Duodenal mucosa (tissue), 2 donors: Measurements from ENCODE around the gene NOTCH1.

Source experiments
- H3K27ac ChIP-seq: one replicate; pipeline ENCODE4 v1.7.0; 2013; ENCODE audit warnings: low read depth, low read length
- H3K27me3 ChIP-seq, 2 donors: one replicate each; pipeline ENCODE4 v1.7.0; 2013; ENCODE audit warnings: low read length in 2 of 2, control low read depth in 1 of 2; ENCODE audit not compliant: insufficient read depth in 2 of 2, control insufficient read depth in 1 of 2
- H3K36me3 ChIP-seq, 2 donors: one replicate each; pipeline ENCODE4 v1.7.0; 2013; ENCODE audit warnings: low read length in 2 of 2, control low read depth in 1 of 2; ENCODE audit not compliant: insufficient read depth in 2 of 2, control insufficient read depth in 1 of 2
- H3K4me1 ChIP-seq, 2 donors: one replicate each; pipeline ENCODE4 v1.7.0; 2013; ENCODE audit warnings: low read length in 2 of 2, control low read depth in 1 of 2; ENCODE audit not compliant: insufficient read depth in 2 of 2, control insufficient read depth in 1 of 2
- H3K4me3 ChIP-seq, 2 donors: one replicate each; pipeline ENCODE4 v1.7.0; 2013; ENCODE audit warnings: low read length in 2 of 2, low read depth in 1 of 2
- H3K9ac ChIP-seq, 2 donors: one replicate each; pipeline ENCODE4 v1.7.0; 2013; ENCODE audit warnings: low read length in 2 of 2, low read depth in 1 of 2
- H3K9me3 ChIP-seq, 2 donors: one replicate each; pipeline ENCODE4 v1.7.0; 2013; ENCODE audit warnings: low read length in 2 of 2, control low read depth in 1 of 2; ENCODE audit not compliant: control insufficient read depth in 1 of 2

Gene NOTCH1

GRCh38 chr9:136531904-136532798 is 13.7 kb downstream of the NOTCH1 start:
- peaks cover 61 to 84% of the 10 kb centered on the region in 2 donors for H3K4me1 ChIP-seq

GRCh38 chr9:136531186-136531903 is 14.5 kb downstream of the NOTCH1 start:
- Histone ChIP-seq H3K4me1 (peaks cover 65 to 85% of the 10 kb centered on the region in 2 donors), H3K4me3 (no peak overlapping the region), H3K9ac (no peak overlapping the region), H3K36me3 (peaks cover 0 to 5% of the 10 kb centered on the region in 2 donors), H3K27me3 (no peaks in the 10 kb centered on the region), H3K27ac (no peak overlapping the region), H3K9me3 (no peaks in the 10 kb centered on the region)

More at GRCh38 chr9:136531904-136532798, 13.7 kb downstream of the NOTCH1 start:
- H3K9ac ChIP-seq = peak overlapping the region in 1 of 2 donors; percentile 12
- H3K36me3 ChIP-seq = peaks cover 0 to 12% of the 10 kb centered on the region in 2 donors
- peak overlapping the region; percentile 15 to 40 for H3K4me3 ChIP-seq
- H3K9me3 ChIP-seq = no peaks in the 10 kb centered on the region
- no peak overlapping the region for H3K27ac ChIP-seq
- H3K27me3 ChIP-seq = no peaks in the 10 kb centered on the region

- Histone ChIP-seq H3K36me3 (peaks cover 0 to 4% of the 10 kb centered on the region in 2 donors), H3K4me3 (no peak overlapping the region), H3K9me3 (no peaks in the 10 kb centered on the region), H3K27ac (no peak overlapping the region), H3K27me3 (no peaks in the 10 kb centered on the region), H3K4me1 (peaks cover 69 to 88% of the 10 kb centered on the region in 2 donors), H3K9ac (no peak overlapping the region)
These were observed 15.3 kb downstream of the NOTCH1 start for GRCh38 chr9:136530461-136531089.

GRCh38 chr9:136529516-136530460 is 16.1 kb downstream of the NOTCH1 start:
- Histone ChIP-seq H3K4me1 (peaks cover 73 to 92% of the 10 kb centered on the region in 2 donors), H3K4me3 (no peak overlapping the region), H3K9me3 (no peaks in the 10 kb centered on the region), H3K27ac (no peak overlapping the region), H3K9ac (no peak overlapping the region), H3K27me3 (no peaks in the 10 kb centered on the region), H3K36me3 (peaks cover 0 to 4% of the 10 kb centered on the region in 2 donors)

- Histone ChIP-seq H3K4me3 (no peak overlapping the region), H3K27me3 (no peaks in the 10 kb centered on the region), H3K9me3 (no peaks in the 10 kb centered on the region), H3K27ac (no peak overlapping the region), H3K9ac (no peak overlapping the region), H3K4me1 (peaks cover 72 to 90% of the 10 kb centered on the region in 2 donors), H3K36me3 (no peaks in the 10 kb centered on the region)
These were observed 17.0 kb downstream of the NOTCH1 start for GRCh38 chr9:136528716-136529341.

- H3K9me3 ChIP-seq = no peaks in the 10 kb centered on the region
- peak overlapping the region; percentile 57 to 70 for H3K9ac ChIP-seq
- H3K4me1 ChIP-seq = peaks cover 72 to 91% of the 10 kb centered on the region in 2 donors
- H3K4me3 ChIP-seq = peak overlapping the region; percentile 10 to 22
- peak overlapping the region; percentile 83 for H3K27ac ChIP-seq
- H3K27me3 ChIP-seq = no peaks in the 10 kb centered on the region
- peaks cover 1 to 3% of the 10 kb centered on the region in 2 donors for H3K36me3 ChIP-seq
These were observed 17.8 kb downstream of the NOTCH1 start for GRCh38 chr9:136527721-136528710.

- Histone ChIP-seq H3K4me1 (peaks cover 71 to 91% of the 10 kb centered on the region in 2 donors), H3K4me3 (peak overlapping the region; percentile 22 to 28), H3K27me3 (no peaks in the 10 kb centered on the region), H3K9me3 (no peaks in the 10 kb centered on the region), H3K27ac (peak overlapping the region; percentile 83), H3K9ac (peak overlapping the region; percentile 57 to 70), H3K36me3 (peaks cover 3 to 7% of the 10 kb centered on the region in 2 donors)
These were observed 18.7 kb downstream of the NOTCH1 start for GRCh38 chr9:136527131-136527530.

GRCh38 chr9:136526625-136527066 is 19.2 kb downstream of the NOTCH1 start:
- Histone ChIP-seq H3K36me3 (peaks cover 3 to 7% of the 10 kb centered on the region in 2 donors), H3K4me1 (peaks cover 69 to 89% of the 10 kb centered on the region in 2 donors)

More at GRCh38 chr9:136526625-136527066, 19.2 kb downstream of the NOTCH1 start:
- peak overlapping the region; percentile 83 for H3K27ac ChIP-seq
- H3K9ac ChIP-seq = peak overlapping the region; percentile 57 to 70
- H3K27me3 ChIP-seq = no peaks in the 10 kb centered on the region
- no peaks in the 10 kb centered on the region for H3K9me3 ChIP-seq
- H3K4me3 ChIP-seq = peak overlapping the region in 1 of 2 donors; percentile 28
